Activated T-cell treated with anti-CD3 and anti-CD28 coated beads, Interleukin-2, amount 50 U/mL, for 4 hours (primary cell): Measurements from ENCODE around the gene QTRT2. TPM values are rescaled to one million over a fixed set of nuclear protein-coding genes. Genes with fewer than 3 reads are reported as not detected.
A peak's percentile ranks its signal among the peaks of the same experiment; 100 is the strongest.

Experiments used
- ATAC-seq, 2 donors: fragments of 200-7000 bp; cut with Tn5 transposase; one replicate each; pipeline ENCODE4 v1.10.0; 2021
- DNase-seq: peaks from one replicate; pipeline ENCODE4 v3.0.0-alpha.2; 2020
- H3K27me3 Mint-ChIP-seq: one replicate; pipeline ENCODE4 v1.8.0; 2021; ENCODE audit warnings: low read depth, mixed read lengths
- H3K36me3 Mint-ChIP-seq: one replicate; pipeline ENCODE4 v1.8.0; 2022; ENCODE audit warnings: mixed read lengths; ENCODE audit not compliant: insufficient read depth
- H3K4me1 Mint-ChIP-seq: one replicate; pipeline ENCODE4 v1.8.0; 2021; ENCODE audit warnings: low read depth, mixed read lengths
- H3K4me3 Mint-ChIP-seq: one replicate; pipeline ENCODE4 v1.8.0; 2021; ENCODE audit warnings: mild to moderate bottlenecking, moderate library complexity, mixed read lengths
- H3K9me3 Mint-ChIP-seq: one replicate; pipeline ENCODE4 v1.8.0; 2021; ENCODE audit warnings: mixed read lengths
- total RNA-seq, 3 donors: library from RNA; stranded (reverse); gene quantifications; one replicate each; pipeline ENCODE4 v1.2.1, GENCODE V29; 2021

Gene QTRT2
- 10 to 100 TPM; 49.8 to 56.4 (median 54.0) TPM for total RNA-seq

- ATAC-seq (peak; percentile 99), DNase-seq (peak; percentile 98)
- no peaks in the 10 kb centered on the region for H3K27me3 Mint-ChIP-seq
- peak within 1 kb of the TSS; percentile 89 for H3K4me3 Mint-ChIP-seq
- no peaks in the 10 kb centered on the region for H3K9me3 Mint-ChIP-seq
- peaks cover 22% of the 10 kb centered on the region for H3K36me3 Mint-ChIP-seq
- peaks cover 40% of the 10 kb centered on the region for H3K4me1 Mint-ChIP-seq
These were observed at the start of gene QTRT2, which contains the start of gene CCDC191 for GRCh38 chr3:114056130-114057010. QTRT2 (plus strand) TSS chr3:114056737; CDS start chr3:114065258, 8,521 bp downstream. CCDC191 (minus strand) TSS chr3:114056526; CDS start chr3:114056466, 60 bp downstream.

- H3K4me3 Mint-ChIP-seq, result no peak overlapping the region
- no peaks in the 10 kb centered on the region for H3K27me3 Mint-ChIP-seq
- DNase-seq (no peak), ATAC-seq (no peak)
- H3K9me3 Mint-ChIP-seq, result no peaks in the 10 kb centered on the region
- H3K4me1 Mint-ChIP-seq, result peaks cover 2% of the 10 kb centered on the region
- peaks cover 4% of the 10 kb centered on the region for H3K36me3 Mint-ChIP-seq
These were observed 45.3 kb upstream of the QTRT2 start for GRCh38 chr3:114011059-114011797.

- Mint-ChIP-seq H3K4me1 (peaks cover 2% of the 10 kb centered on the region), H3K27me3 (no peaks in the 10 kb centered on the region), H3K4me3 (no peak overlapping the region), H3K36me3 (peaks cover 6% of the 10 kb centered on the region), H3K9me3 (no peaks in the 10 kb centered on the region)
- ATAC-seq (no peak), DNase-seq (no peak)
These were observed 42.3 kb upstream of the QTRT2 start for GRCh38 chr3:114014211-114014610.

GRCh38 chr3:114019486-114019885, 37.1 kb upstream of the QTRT2 start:
- no peaks in the 10 kb centered on the region for H3K27me3 Mint-ChIP-seq
- peaks cover 12% of the 10 kb centered on the region for H3K36me3 Mint-ChIP-seq
- H3K9me3 Mint-ChIP-seq, result no peaks in the 10 kb centered on the region
- DNase-seq (no peak), ATAC-seq (no peak)
- no peak overlapping the region for H3K4me3 Mint-ChIP-seq
- no peaks in the 10 kb centered on the region for H3K4me1 Mint-ChIP-seq

GRCh38 chr3:114020907-114021306, 35.6 kb upstream of the QTRT2 start:
- peaks cover 12% of the 10 kb centered on the region for H3K36me3 Mint-ChIP-seq
- H3K9me3 Mint-ChIP-seq, result no peaks in the 10 kb centered on the region
- no peaks in the 10 kb centered on the region for H3K4me1 Mint-ChIP-seq
- DNase-seq, result no peak
- ATAC-seq, result peak in 1 of 2 donors; percentile 10
- H3K27me3 Mint-ChIP-seq, result no peaks in the 10 kb centered on the region
- no peak overlapping the region for H3K4me3 Mint-ChIP-seq

GRCh38 chr3:114022145-114022802, 34.3 kb upstream of the QTRT2 start:
- ATAC-seq, result no peak

GRCh38 chr3:114025451-114025850, 31.1 kb upstream of the QTRT2 start:
- no peak overlapping the region for H3K4me3 Mint-ChIP-seq
- no peaks in the 10 kb centered on the region for H3K9me3 Mint-ChIP-seq
- H3K4me1 Mint-ChIP-seq, result no peaks in the 10 kb centered on the region
- no peaks in the 10 kb centered on the region for H3K27me3 Mint-ChIP-seq
- DNase-seq (no peak), ATAC-seq (no peak)
- peaks cover 8% of the 10 kb centered on the region for H3K36me3 Mint-ChIP-seq

More at GRCh38 chr3:114022145-114022802, 34.3 kb upstream of the QTRT2 start:
- H3K4me1 Mint-ChIP-seq, result no peaks in the 10 kb centered on the region
- H3K4me3 Mint-ChIP-seq, result no peak overlapping the region
- H3K27me3 Mint-ChIP-seq, result no peaks in the 10 kb centered on the region
- no peak for DNase-seq
- no peaks in the 10 kb centered on the region for H3K9me3 Mint-ChIP-seq
- peaks cover 10% of the 10 kb centered on the region for H3K36me3 Mint-ChIP-seq

- no peak for ATAC-seq
- Mint-ChIP-seq H3K4me1 (no peaks in the 10 kb centered on the region), H3K4me3 (no peak overlapping the region), H3K27me3 (no peaks in the 10 kb centered on the region), H3K9me3 (no peaks in the 10 kb centered on the region), H3K36me3 (peaks cover 11% of the 10 kb centered on the region)
- DNase-seq, result no peak
These were observed 30.2 kb upstream of the QTRT2 start for GRCh38 chr3:114026331-114026730.

GRCh38 chr3:114033721-114034120, 22.8 kb upstream of the QTRT2 start:
- DNase-seq, result no peak
- Mint-ChIP-seq H3K9me3 (no peaks in the 10 kb centered on the region), H3K36me3 (peaks cover 30% of the 10 kb centered on the region), H3K4me3 (no peak overlapping the region), H3K4me1 (no peaks in the 10 kb centered on the region), H3K27me3 (no peaks in the 10 kb centered on the region)
- no peak for ATAC-seq

- DNase-seq (no peak), ATAC-seq (no peak)
- Mint-ChIP-seq H3K4me1 (no peaks in the 10 kb centered on the region), H3K27me3 (no peaks in the 10 kb centered on the region), H3K4me3 (no peak overlapping the region), H3K9me3 (no peaks in the 10 kb centered on the region), H3K36me3 (peaks cover 28% of the 10 kb centered on the region)
These were observed 22.3 kb upstream of the QTRT2 start for GRCh38 chr3:114034211-114034610.

GRCh38 chr3:114034787-114035545, 21.6 kb upstream of the QTRT2 start:
- H3K9me3 Mint-ChIP-seq, result no peaks in the 10 kb centered on the region
- H3K4me1 Mint-ChIP-seq, result no peaks in the 10 kb centered on the region
- no peak overlapping the region for H3K4me3 Mint-ChIP-seq

GRCh38 chr3:114035896-114036295, 20.6 kb upstream of the QTRT2 start:
- ATAC-seq (no peak), DNase-seq (no peak)
- peaks cover 23% of the 10 kb centered on the region for H3K36me3 Mint-ChIP-seq
- H3K4me3 Mint-ChIP-seq, result no peak overlapping the region
- H3K27me3 Mint-ChIP-seq, result no peaks in the 10 kb centered on the region
- H3K9me3 Mint-ChIP-seq, result no peaks in the 10 kb centered on the region
- no peaks in the 10 kb centered on the region for H3K4me1 Mint-ChIP-seq

More at GRCh38 chr3:114034787-114035545, 21.6 kb upstream of the QTRT2 start:
- no peaks in the 10 kb centered on the region for H3K27me3 Mint-ChIP-seq
- peaks cover 26% of the 10 kb centered on the region for H3K36me3 Mint-ChIP-seq
- no peak for ATAC-seq
- no peak for DNase-seq

GRCh38 chr3:114043205-114043604, 13.3 kb upstream of the QTRT2 start:
- H3K4me3 Mint-ChIP-seq, result no peak overlapping the region
- ATAC-seq (no peak), DNase-seq (no peak)
- H3K9me3 Mint-ChIP-seq, result no peaks in the 10 kb centered on the region
- H3K4me1 Mint-ChIP-seq, result no peaks in the 10 kb centered on the region
- H3K36me3 Mint-ChIP-seq, result peaks cover 5% of the 10 kb centered on the region
- no peaks in the 10 kb centered on the region for H3K27me3 Mint-ChIP-seq

- no peak overlapping the region for H3K4me3 Mint-ChIP-seq
- H3K27me3 Mint-ChIP-seq, result no peaks in the 10 kb centered on the region
- ATAC-seq (no peak), DNase-seq (no peak)
- peaks cover 5% of the 10 kb centered on the region for H3K36me3 Mint-ChIP-seq
- H3K4me1 Mint-ChIP-seq, result peaks cover 11% of the 10 kb centered on the region
- H3K9me3 Mint-ChIP-seq, result no peaks in the 10 kb centered on the region
These were observed 4.3 kb upstream of the QTRT2 start for GRCh38 chr3:114052216-114052615.
